GM12872 (cell line): Measurements from ENCODE around the gene DYRK1A.

Source experiments
- CTCF ChIP-seq: IDR thresholded peaks from 3 replicates; pipeline ENCODE4 v1.5.1; 2011; ENCODE audit warnings: low read depth, mild to moderate bottlenecking, low read length, moderate library complexity; ENCODE audit not compliant: insufficient read depth

DYRK1A gene

GRCh38 chr21:37568916-37569315, 202.3 kb downstream of the DYRK1A start:
- no peak for TF ChIP-seq CTCF

GRCh38 chr21:37571442-37571841, 204.9 kb downstream of the DYRK1A start:
- TF ChIP-seq CTCF = no peak

- TF ChIP-seq CTCF = no peak
Observed at GRCh38 chr21:37574316-37574715, 207.7 kb downstream of the DYRK1A start.

- TF ChIP-seq CTCF = no peak
Observed at GRCh38 chr21:37574751-37575150, 208.2 kb downstream of the DYRK1A start.

GRCh38 chr21:37575580-37575979, 209.0 kb downstream of the DYRK1A start:
- no peak for TF ChIP-seq CTCF
